GM19238 (cell line): ENCODE measurements around the gene CYP4Z1.
"Not testable (repeated sequence)": the region's sequence is repeated elsewhere in the genome, so short reads cannot be mapped to it uniquely, and the experiment has no call there.

Experiments used
- DNase-seq: peaks from one replicate; pipeline ENCODE4 v3.0.0; 2011; ENCODE audit warnings: low spot score; ENCODE audit not compliant: insufficient read length

Gene CYP4Z1

GRCh38 chr1:47126997-47127396 is 60.0 kb downstream of the CYP4Z1 start:
- not testable (repeated sequence) for DNase-seq

- DNase-seq: no peak
Measured at GRCh38 chr1:47128221-47128620, 61.2 kb downstream of the CYP4Z1 start.

DNA sequence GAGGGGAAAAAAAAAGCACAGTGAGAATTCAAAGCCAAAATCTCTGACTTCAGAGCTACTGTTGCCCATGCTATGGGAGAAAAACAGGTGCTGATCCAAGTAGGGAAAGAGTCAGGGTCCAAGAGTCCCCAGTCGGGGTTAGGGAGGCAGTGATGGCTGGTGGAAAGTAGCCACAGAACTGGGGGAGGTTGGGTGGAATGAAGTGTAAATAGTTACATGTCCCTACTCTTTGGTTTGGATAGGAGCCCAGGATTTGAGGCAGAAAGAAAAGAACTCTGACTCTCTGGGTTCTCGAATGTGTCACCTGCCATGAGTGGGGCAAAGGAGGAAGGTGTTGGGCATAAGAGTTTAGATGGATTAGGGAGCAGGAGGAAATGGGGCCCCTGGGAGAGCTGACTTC is 61.8 kb downstream of the CYP4Z1 start:
- DNase-seq: not testable (repeated sequence)

DNA sequence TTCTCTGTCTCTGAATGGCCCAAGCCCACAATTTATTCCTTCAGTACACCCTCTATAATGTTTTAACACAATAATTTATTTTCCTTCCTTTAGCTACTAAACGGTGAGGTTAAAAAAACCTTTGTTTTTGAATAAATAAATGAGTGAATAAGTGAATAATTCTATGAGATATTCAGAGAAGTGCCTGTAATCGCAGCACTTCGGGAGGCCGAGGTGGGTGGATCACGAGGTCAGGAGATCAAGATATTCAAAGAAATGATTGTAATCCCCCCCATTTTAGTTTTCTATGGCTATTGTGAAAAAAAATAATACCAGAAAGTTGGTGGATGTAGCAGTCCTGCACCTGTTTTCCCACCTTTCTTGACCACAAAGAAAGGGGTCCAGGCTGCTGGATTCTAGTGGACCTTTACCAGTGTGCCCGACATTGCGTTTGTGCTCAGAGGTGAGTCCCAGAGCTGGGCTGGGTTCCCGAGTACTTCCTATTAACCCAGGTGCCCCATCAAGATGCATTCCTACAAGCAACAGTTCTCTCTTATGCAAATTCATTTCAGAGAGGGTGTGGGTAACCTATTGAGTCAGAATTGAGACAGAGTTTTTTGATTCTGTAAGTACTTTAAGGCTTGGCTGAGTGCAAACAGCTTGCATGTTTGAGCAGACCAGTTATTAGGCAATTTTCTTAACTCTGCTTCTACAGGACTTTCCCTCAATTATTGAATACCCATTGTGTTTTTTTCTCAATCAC is 62.6 kb downstream of the CYP4Z1 start:
- not testable (repeated sequence) for DNase-seq

- DNase-seq: not testable (repeated sequence)
Measured at GRCh38 chr1:47132665-47133064, 65.6 kb downstream of the CYP4Z1 start.

GRCh38 chr1:47137198-47137597 is 70.2 kb downstream of the CYP4Z1 start, which contains the start of gene CYP4A22:
Gene CYP4A22 (plus strand): TSS chr1:47137441. CDS start chr1:47137486, 45 bp downstream.
- DNase-seq: no peak

- DNase-seq: no peak
Measured at GRCh38 chr1:47137925-47138615, 71.0 kb downstream of the CYP4Z1 start.

GRCh38 chr1:47140358-47140757 is 73.3 kb downstream of the CYP4Z1 start:
- not testable (repeated sequence) for DNase-seq

DNA sequence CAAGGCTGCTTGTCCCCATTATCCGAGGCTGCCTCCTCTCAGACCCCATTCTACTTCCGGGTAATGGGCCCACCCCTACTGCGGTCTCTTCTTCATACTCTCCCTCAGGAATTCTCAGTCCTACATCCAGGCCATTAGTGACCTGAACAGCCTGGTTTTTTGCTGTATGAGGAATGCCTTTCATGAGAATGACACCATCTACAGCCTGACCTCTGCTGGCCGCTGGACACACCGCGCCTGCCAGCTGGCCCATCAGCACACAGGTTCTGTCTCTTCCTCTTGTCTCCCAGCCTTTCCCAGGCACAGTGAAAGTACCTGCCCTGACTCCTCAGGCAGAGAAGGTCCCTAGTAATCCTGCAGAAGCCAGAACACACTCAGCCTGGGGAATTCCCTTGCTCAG is 76.6 kb downstream of the CYP4Z1 start:
- not testable (repeated sequence) for DNase-seq

GRCh38 chr1:47146495-47146894 is 79.5 kb downstream of the CYP4Z1 start:
- not testable (repeated sequence) for DNase-seq

GRCh38 chr1:47147047-47147785 is 80.2 kb downstream of the CYP4Z1 start:
- DNase-seq: no peak

DNA sequence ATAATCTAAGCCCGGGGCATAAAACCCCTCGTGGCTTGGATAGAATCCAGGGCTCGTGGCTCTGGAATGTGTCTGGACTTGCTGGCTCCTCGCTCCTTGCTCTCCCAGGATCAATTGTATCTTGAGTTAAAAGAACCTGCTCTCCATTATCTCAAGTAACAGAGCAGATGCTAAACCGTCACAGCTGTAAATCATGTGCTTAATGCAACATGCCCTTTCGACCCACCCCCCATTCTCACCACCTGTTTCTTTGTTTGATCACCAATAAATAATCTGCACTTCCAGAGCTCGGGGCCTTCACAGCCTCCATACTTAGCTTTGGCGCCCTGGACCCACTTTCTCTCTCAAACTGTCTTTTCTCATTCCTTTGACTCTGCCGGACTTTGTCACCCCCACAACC is 82.1 kb downstream of the CYP4Z1 start:
- not testable (repeated sequence) for DNase-seq

GRCh38 chr1:47156457-47156856 is 89.4 kb downstream of the CYP4Z1 start:
- DNase-seq: not testable (repeated sequence)

GRCh38 chr1:47157957-47158356 is 90.9 kb downstream of the CYP4Z1 start:
- DNase-seq: not testable (repeated sequence)

GRCh38 chr1:47160716-47161115 is 93.7 kb downstream of the CYP4Z1 start:
- no peak for DNase-seq

GRCh38 chr1:47161298-47162040 is 94.4 kb downstream of the CYP4Z1 start:
- no peak for DNase-seq

GRCh38 chr1:47164552-47164951 is 97.5 kb downstream of the CYP4Z1 start:
- no peak for DNase-seq
